H9 (cell line): ENCODE data around the gene CC2D1A. TPM values are rescaled to one million over a fixed set of nuclear protein-coding genes. Genes with fewer than 3 reads are reported as not detected.

ENCODE experiments used
- DNase-seq: peaks from one replicate; pipeline ENCODE4 v3.0.0-alpha.2; 2017
- H2AFZ ChIP-seq: one replicate; pipeline ENCODE4 v1.6.1; 2013; ENCODE audit warnings: mild to moderate bottlenecking, low read length, control low read depth, moderate library complexity
- H2AK5ac ChIP-seq: 2 replicates; pipeline ENCODE4 v1.6.1; 2013; ENCODE audit warnings: low read length, control low read depth, mixed read lengths; ENCODE audit not compliant: insufficient read length
- H2BK120ac ChIP-seq: one replicate; pipeline ENCODE4 v1.6.1; 2013; ENCODE audit warnings: low read depth, mild to moderate bottlenecking, low read length, control low read depth, inconsistent platforms; ENCODE audit not compliant: poor library complexity, severe bottlenecking
- H2BK12ac ChIP-seq: 2 replicates; pipeline ENCODE4 v1.6.1; 2013; ENCODE audit warnings: low read length, control low read depth, mixed read lengths, low read depth; ENCODE audit not compliant: insufficient read length
- H2BK15ac ChIP-seq: 2 replicates; pipeline ENCODE4 v1.6.1; 2013; ENCODE audit warnings: low read depth, low read length, control low read depth
- H2BK20ac ChIP-seq: one replicate; pipeline ENCODE4 v1.6.1; 2013; ENCODE audit warnings: low read depth, mild to moderate bottlenecking, low read length, control low read depth, inconsistent platforms; ENCODE audit not compliant: poor library complexity, severe bottlenecking
- H2BK5ac ChIP-seq: 2 replicates; pipeline ENCODE4 v1.6.1; 2013; ENCODE audit warnings: low read length, control low read depth, mixed read lengths; ENCODE audit not compliant: insufficient read length
- H3K14ac ChIP-seq: 2 replicates; pipeline ENCODE4 v1.6.1; 2013; ENCODE audit warnings: low read length, control low read depth; ENCODE audit not compliant: insufficient read depth
- H3K18ac ChIP-seq: 2 replicates; pipeline ENCODE4 v1.6.1; 2013; ENCODE audit warnings: low read depth, mild to moderate bottlenecking, mixed read lengths, low read length, control low read depth; ENCODE audit not compliant: insufficient read length
- H3K23ac ChIP-seq: 2 replicates; pipeline ENCODE4 v1.6.1; 2013; ENCODE audit warnings: low read length, control low read depth, mixed read lengths, low read depth; ENCODE audit not compliant: insufficient read length
- H3K23me2 ChIP-seq: 2 replicates; pipeline ENCODE4 v1.6.1; 2013; ENCODE audit warnings: low read depth, mild to moderate bottlenecking, mixed read lengths, low read length, control low read depth; ENCODE audit not compliant: insufficient read length, poor library complexity, severe bottlenecking
- H3K27ac ChIP-seq: 2 replicates; pipeline ENCODE4 v1.5.1; 2013; ENCODE audit warnings: low read length, control low read depth, mixed read lengths, low read depth; ENCODE audit not compliant: insufficient read length
- H3K27me3 ChIP-seq: 2 replicates; pipeline ENCODE4 v1.6.1; 2013; ENCODE audit warnings: low read length, control low read depth, inconsistent platforms; ENCODE audit not compliant: insufficient read depth
- H3K4ac ChIP-seq: 2 replicates; pipeline ENCODE4 v1.6.1; 2013; ENCODE audit warnings: low read depth, mild to moderate bottlenecking, control low read depth, inconsistent platforms, low read length, moderate library complexity
- H3K4me1 ChIP-seq: 2 replicates; pipeline ENCODE4 v1.6.1; 2013; ENCODE audit warnings: low read length, control low read depth, inconsistent platforms; ENCODE audit not compliant: insufficient read depth
- H3K4me2 ChIP-seq: 2 replicates; pipeline ENCODE4 v1.6.1; 2013; ENCODE audit warnings: low read length, control low read depth, mixed read lengths; ENCODE audit not compliant: insufficient read length, insufficient read depth
- H3K56ac ChIP-seq: 2 replicates; pipeline ENCODE4 v1.6.1; 2013; ENCODE audit warnings: low read depth, mild to moderate bottlenecking, mixed read lengths, low read length, control low read depth; ENCODE audit not compliant: insufficient read length
- H3K79me1 ChIP-seq: 2 replicates; pipeline ENCODE4 v1.6.1; 2013; ENCODE audit warnings: low read depth, mild to moderate bottlenecking, moderate library complexity, low read length, control low read depth, inconsistent platforms; ENCODE audit not compliant: insufficient read depth, poor library complexity, severe bottlenecking
- H3K79me2 ChIP-seq: 2 replicates; pipeline ENCODE4 v1.6.1; 2013; ENCODE audit warnings: low read length, control low read depth, inconsistent platforms; ENCODE audit not compliant: insufficient read depth
- H3K9ac ChIP-seq: 2 replicates; pipeline ENCODE4 v1.6.1; 2013; ENCODE audit warnings: low read length, control low read depth, mixed read lengths; ENCODE audit not compliant: insufficient read length; ENCODE audit errors: extremely low read depth
- H3K9me3 ChIP-seq: one replicate; pipeline ENCODE4 v1.6.1; 2013; ENCODE audit warnings: low read depth, low read length, inconsistent platforms; ENCODE audit not compliant: control insufficient read depth
- H3T11ph ChIP-seq: one replicate; pipeline ENCODE4 v1.6.1; 2013; ENCODE audit warnings: mild to moderate bottlenecking, low read length, control low read depth, inconsistent platforms
- H4K20me1 ChIP-seq: one replicate; pipeline ENCODE4 v1.6.1; 2013; ENCODE audit not compliant: control insufficient read depth, insufficient read length, insufficient read depth
- H4K5ac ChIP-seq: 2 replicates; pipeline ENCODE4 v1.6.1; 2013; ENCODE audit warnings: low read depth, mild to moderate bottlenecking, mixed read lengths, low read length, control low read depth; ENCODE audit not compliant: insufficient read length
- H4K8ac ChIP-seq: replicated peaks from 2 replicates; pipeline ENCODE4 v1.6.1; 2013; ENCODE audit warnings: low read length, control low read depth, mixed read lengths, low read depth; ENCODE audit not compliant: insufficient read length
- H4K91ac ChIP-seq: 2 replicates; pipeline ENCODE4 v1.6.1; 2013; ENCODE audit warnings: low read depth, mild to moderate bottlenecking, moderate library complexity, mixed read lengths, low read length, control low read depth; ENCODE audit not compliant: insufficient read length
- H3K27ac Mint-ChIP-seq, 3 experiments: 2 replicates in 2 of 3; 3 replicates in 1 of 3; pipeline ENCODE4 v1.8.0; 2020 to 2021; ENCODE audit warnings: mixed read lengths in 3 of 3, mild to moderate bottlenecking in 1 of 3, moderate library complexity in 1 of 3
- H3K27me3 Mint-ChIP-seq: 2 replicates; pipeline ENCODE4 v1.8.0; 2021; ENCODE audit warnings: low read depth, mild to moderate bottlenecking, moderate library complexity, mixed read lengths
- H3K36me3 Mint-ChIP-seq, 3 experiments: 2 replicates in 2 of 3; 3 replicates in 1 of 3; pipeline ENCODE4 v1.8.0; 2020 to 2021; ENCODE audit warnings: low read depth in 3 of 3, mixed read lengths in 3 of 3; ENCODE audit not compliant: insufficient read depth in 1 of 3
- H3K4me1 Mint-ChIP-seq, 2 experiments: 2 replicates each; pipeline ENCODE4 v1.8.0; 2020; ENCODE audit warnings: mixed read lengths in 2 of 2
- H3K4me3 Mint-ChIP-seq, 2 experiments: 2 replicates in 1 of 2; 3 replicates in 1 of 2; pipeline ENCODE4 v1.8.0; 2020 to 2021; ENCODE audit warnings: mild to moderate bottlenecking in 2 of 2, mixed read lengths in 2 of 2, moderate library complexity in 1 of 2
- H3K9me3 Mint-ChIP-seq, 2 experiments: 2 replicates in 1 of 2; 3 replicates in 1 of 2; pipeline ENCODE4 v1.8.0; 2020; ENCODE audit warnings: mild to moderate bottlenecking in 2 of 2, mixed read lengths in 2 of 2, moderate library complexity in 1 of 2
- CTCF ChIP-seq: fragments of 200-600 bp; sonication (generic); conservative IDR thresholded peaks from 3 replicates; pipeline ENCODE4 v1.8.0; 2021; ENCODE audit warnings: antibody characterized with exemption, mild to moderate bottlenecking
- WGBS: extraction: QIAGEN DNeasy Blood & Tissue Kit; methylation state at CpG from one replicate; pipeline ENCODE4 v1.1.7; 2013; ENCODE audit warnings: missing lambda C conversion rate, low lambda C conversion rate, mixed read lengths; ENCODE audit not compliant: insufficient read length; ENCODE audit errors: extremely low coverage; 5-methylcytosine and 5-hydroxymethylcytosine counted together
- total RNA-seq: library from RNA; stranded (reverse); gene quantifications from 2 replicates; pipeline ENCODE4 v1.2.1, GENCODE V29; 2021

CC2D1A gene
- total RNA-seq, 1 experiment from 2014 or later, result 48.5 TPM

GRCh38 chr19:13864046-13864666 lies 41.8 kb upstream of the CC2D1A start:
- no peak overlapping the region for H4K91ac ChIP-seq
- Mint-ChIP-seq H3K9me3 (no peaks in the 10 kb centered on the region), H3K36me3 (no peaks in the 10 kb centered on the region; a peak in 2 of 7 replicates), H3K27ac (no peak overlapping the region), H3K4me1 (peaks cover 18 to 38% of the 10 kb centered on the region in 2 experiments), H3K4me3 (peak overlapping the region; percentile 53 to 80), H3K27me3 (peaks cover 59% of the 10 kb centered on the region)
- H2BK120ac ChIP-seq, result no peak overlapping the region
- no CpG with 5 or more reads among the region's 13 CpGs for WGBS
- H2BK12ac ChIP-seq, result no peak overlapping the region
- H3K4ac ChIP-seq, result no peak overlapping the region
- H3K18ac ChIP-seq, result no peak overlapping the region
- H3K79me1 ChIP-seq, result no peaks in the 10 kb centered on the region
- DNase-seq, result no peak
- no peak overlapping the region for H2AFZ ChIP-seq
- H3K9me3 ChIP-seq, result no peaks in the 10 kb centered on the region
- no peaks in the 10 kb centered on the region for H3K4me1 ChIP-seq
- TF ChIP-seq CTCF, result no peak
- H3K4me2 ChIP-seq, result no peak overlapping the region
- H2BK15ac ChIP-seq, result no peak overlapping the region
- no peak overlapping the region for H3T11ph ChIP-seq
- no peak overlapping the region for H3K14ac ChIP-seq
- H3K79me2 ChIP-seq, result no peaks in the 10 kb centered on the region
- no peak overlapping the region for H2BK5ac ChIP-seq
- no peak overlapping the region for H4K8ac ChIP-seq
- H4K5ac ChIP-seq, result no peak overlapping the region
- H3K9ac ChIP-seq, result no peak overlapping the region
- H3K27me3 ChIP-seq, result peaks cover 22% of the 10 kb centered on the region; the same call in 1 of the 2 replicates
- no peak overlapping the region for H3K27ac ChIP-seq
- no peak overlapping the region for H3K56ac ChIP-seq
- H3K23me2 ChIP-seq, result peaks cover 2% of the 10 kb centered on the region
- H3K23ac ChIP-seq, result no peak overlapping the region
- H4K20me1 ChIP-seq, result no peaks in the 10 kb centered on the region
- no peak overlapping the region for H2BK20ac ChIP-seq
- H2AK5ac ChIP-seq, result no peak overlapping the region
